ENCODE results near the gene KCTD8.

DNA sequence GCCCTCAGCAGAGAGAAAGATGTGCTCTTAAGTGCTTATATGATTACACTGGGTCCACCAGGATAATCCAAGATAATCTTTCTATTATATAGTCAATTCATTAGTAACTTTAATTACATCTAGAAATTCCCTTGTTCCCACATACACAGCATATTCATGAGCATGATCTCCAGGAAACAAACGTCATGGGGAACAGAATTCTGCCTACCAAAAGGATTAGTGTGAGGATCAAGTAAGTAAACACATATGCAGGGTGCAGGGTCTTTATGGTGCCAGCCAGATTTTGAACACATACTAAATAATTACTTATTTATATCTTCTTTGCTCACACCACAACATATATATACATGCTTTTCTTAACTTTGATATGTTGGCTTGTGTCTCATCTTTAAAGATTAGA, 169.1 kb downstream of the KCTD8 start:
- TF ChIP-seq POLR2A (IDR thresholded peaks at IDR 0.05; ENCODE audit: low read length) (no peak), GATA1 (IDR thresholded peaks at IDR 0.05; ENCODE audit: low read depth, low read length) (no peak)
